BE2C (cell line): ENCODE measurements around the gene USP9X.

Experiments
- DNase-seq: peaks from one replicate; pipeline ENCODE4 v3.0.0-alpha.2; 2020
- H3K27me3 ChIP-seq: fragments of 250-450 bp; sonication (Bioruptor Pico); 2 replicates; pipeline ENCODE4 v1.5.1; 2020; ENCODE audit warnings: mild to moderate bottlenecking
- H3K36me3 ChIP-seq: fragments of 250-450 bp; sonication (Bioruptor Pico); 2 replicates; pipeline ENCODE4 v1.5.1; 2020; ENCODE audit warnings: mild to moderate bottlenecking
- H3K4me1 ChIP-seq: fragments of 250-450 bp; sonication (Bioruptor Pico); 2 replicates; pipeline ENCODE4 v1.5.1; 2020
- H3K4me3 ChIP-seq: 2 replicates; pipeline ENCODE4 v1.5.1; 2011; ENCODE audit warnings: low read depth, low read length
- H3K9me3 ChIP-seq: fragments of 250-450 bp; sonication (Bioruptor Pico); 2 replicates; pipeline ENCODE4 v1.5.1; 2020
- TF ChIP-seq, protein P1 (sequence below): IDR thresholded peaks from 2 replicates; pipeline ENCODE4 v1.5.1; 2012; ENCODE audit warnings: mild to moderate bottlenecking, low read depth, low read length

USP9X gene

DNA sequence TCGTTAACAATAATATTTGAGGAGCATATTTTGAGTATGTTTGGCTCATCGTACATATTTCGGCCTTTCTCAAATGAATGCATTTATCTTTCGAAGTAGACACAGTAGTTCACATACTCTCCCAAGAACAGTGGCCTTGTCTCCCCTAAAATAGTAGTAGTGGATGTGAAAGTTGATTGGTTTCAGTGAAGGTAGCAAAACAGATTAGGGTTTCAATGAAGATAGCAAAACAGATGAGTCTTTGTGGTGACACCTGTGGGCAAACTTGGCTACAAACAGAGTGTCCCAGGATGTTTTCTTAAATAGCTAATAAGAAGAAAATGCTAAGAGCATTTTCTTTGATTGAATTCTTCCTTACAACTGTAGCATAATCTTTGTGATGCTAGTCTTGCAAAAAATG is 67.0 kb downstream of the USP9X start:
- DNase-seq: no peak
- H3K9me3 ChIP-seq: no peaks in the 10 kb centered on the region
- H3K27me3 ChIP-seq: no peaks in the 10 kb centered on the region
- TF ChIP-seq, protein P1, sequence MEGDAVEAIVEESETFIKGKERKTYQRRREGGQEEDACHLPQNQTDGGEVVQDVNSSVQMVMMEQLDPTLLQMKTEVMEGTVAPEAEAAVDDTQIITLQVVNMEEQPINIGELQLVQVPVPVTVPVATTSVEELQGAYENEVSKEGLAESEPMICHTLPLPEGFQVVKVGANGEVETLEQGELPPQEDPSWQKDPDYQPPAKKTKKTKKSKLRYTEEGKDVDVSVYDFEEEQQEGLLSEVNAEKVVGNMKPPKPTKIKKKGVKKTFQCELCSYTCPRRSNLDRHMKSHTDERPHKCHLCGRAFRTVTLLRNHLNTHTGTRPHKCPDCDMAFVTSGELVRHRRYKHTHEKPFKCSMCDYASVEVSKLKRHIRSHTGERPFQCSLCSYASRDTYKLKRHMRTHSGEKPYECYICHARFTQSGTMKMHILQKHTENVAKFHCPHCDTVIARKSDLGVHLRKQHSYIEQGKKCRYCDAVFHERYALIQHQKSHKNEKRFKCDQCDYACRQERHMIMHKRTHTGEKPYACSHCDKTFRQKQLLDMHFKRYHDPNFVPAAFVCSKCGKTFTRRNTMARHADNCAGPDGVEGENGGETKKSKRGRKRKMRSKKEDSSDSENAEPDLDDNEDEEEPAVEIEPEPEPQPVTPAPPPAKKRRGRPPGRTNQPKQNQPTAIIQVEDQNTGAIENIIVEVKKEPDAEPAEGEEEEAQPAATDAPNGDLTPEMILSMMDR: no peak
- H3K4me3 ChIP-seq: no peak overlapping the region
- H3K4me1 ChIP-seq: no peaks in the 10 kb centered on the region
- H3K36me3 ChIP-seq: peaks cover 23% of the 10 kb centered on the region

DNA sequence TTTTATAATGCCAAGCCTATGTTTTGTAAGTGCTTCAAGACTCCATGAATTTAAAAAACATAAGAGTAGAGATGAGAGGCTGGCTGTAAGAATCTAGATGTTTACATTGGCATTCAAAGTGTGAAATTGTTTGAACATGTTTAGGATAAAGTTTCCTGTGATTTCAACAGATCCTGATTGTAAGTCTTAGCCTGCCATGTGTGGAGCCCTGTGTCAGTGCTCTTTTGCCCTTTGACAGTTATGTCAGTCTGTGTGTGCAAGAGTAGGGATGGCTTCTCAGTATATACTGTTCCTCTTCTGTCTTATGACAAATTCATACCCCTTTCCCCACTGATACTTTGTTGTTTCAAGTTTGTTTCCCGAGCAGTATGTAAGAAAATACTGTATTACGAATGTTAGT is 68.2 kb downstream of the USP9X start:
- Histone ChIP-seq H3K27me3 (no peaks in the 10 kb centered on the region), H3K36me3 (peaks cover 19% of the 10 kb centered on the region), H3K9me3 (no peaks in the 10 kb centered on the region), H3K4me1 (no peaks in the 10 kb centered on the region), H3K4me3 (no peak overlapping the region)
- TF ChIP-seq, protein P1: no peak
- no peak for DNase-seq

DNA sequence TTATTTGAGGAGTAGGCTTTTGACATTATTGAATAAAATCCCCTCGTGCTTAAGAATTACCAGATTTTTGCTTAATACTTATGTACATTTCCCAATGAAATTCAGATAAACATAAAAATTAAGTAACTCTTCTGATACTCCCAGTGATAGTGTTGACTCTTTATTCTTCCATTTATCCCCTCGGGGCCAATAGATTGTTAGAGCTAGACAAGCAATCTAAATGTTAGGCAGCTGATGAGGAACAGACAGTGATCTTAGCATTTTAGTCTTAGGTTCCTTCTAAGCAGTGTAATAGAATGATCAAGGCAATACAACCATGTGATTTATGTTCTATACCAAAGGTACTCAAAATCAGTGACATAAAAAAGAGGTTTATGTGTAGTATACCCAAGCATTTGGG is 68.7 kb downstream of the USP9X start:
- Histone ChIP-seq H3K4me3 (no peak overlapping the region), H3K36me3 (peaks cover 14% of the 10 kb centered on the region), H3K4me1 (no peaks in the 10 kb centered on the region), H3K27me3 (no peaks in the 10 kb centered on the region), H3K9me3 (no peaks in the 10 kb centered on the region)
- no peak for DNase-seq
- TF ChIP-seq, protein P1: no peak

DNA sequence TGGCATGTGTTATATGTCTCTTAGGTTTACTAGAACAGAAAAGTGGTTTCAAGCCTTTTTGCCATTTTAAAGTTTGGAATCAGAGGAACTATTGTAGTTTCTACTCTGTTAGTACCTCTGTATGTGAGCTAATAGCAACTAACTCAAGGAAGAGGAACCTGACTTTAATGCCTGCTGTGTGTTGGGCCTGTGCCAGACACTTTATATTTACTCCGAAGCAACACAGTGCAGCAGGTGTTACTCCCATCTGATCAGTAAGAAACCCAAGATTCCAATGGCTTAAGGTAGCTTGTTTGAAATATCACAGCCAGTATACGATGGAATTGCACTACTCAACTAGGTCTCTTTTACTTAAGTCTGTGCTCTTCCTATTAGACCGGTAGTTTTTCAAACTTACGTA is 79.2 kb downstream of the USP9X start:
- Histone ChIP-seq H3K4me1 (no peaks in the 10 kb centered on the region), H3K9me3 (no peaks in the 10 kb centered on the region), H3K27me3 (no peaks in the 10 kb centered on the region), H3K4me3 (no peak overlapping the region), H3K36me3 (no peaks in the 10 kb centered on the region)
- no peak for DNase-seq
- TF ChIP-seq, protein P1: no peak

DNA sequence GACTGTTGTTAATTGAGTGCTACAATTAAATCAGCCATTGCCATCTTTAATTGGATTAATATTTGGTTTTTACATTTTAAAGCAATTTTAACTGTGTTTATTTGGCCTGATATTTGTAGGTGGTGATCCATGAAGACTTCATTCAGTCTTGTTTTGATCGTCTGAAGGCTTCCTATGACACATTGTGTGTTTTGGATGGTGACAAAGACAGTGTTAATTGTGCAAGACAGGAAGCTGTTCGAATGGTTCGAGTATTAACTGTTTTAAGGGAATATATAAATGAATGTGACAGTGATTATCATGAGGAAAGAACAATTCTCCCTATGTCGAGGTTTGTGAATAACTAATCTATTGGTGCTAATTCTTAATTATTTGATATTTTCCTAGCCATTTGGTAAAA is 82.6 kb downstream of the USP9X start:
- H3K36me3 ChIP-seq: no peaks in the 10 kb centered on the region; the same call in 1 of the 2 replicates
- H3K4me3 ChIP-seq: no peak overlapping the region
- H3K9me3 ChIP-seq: no peaks in the 10 kb centered on the region
- H3K27me3 ChIP-seq: no peaks in the 10 kb centered on the region
- DNase-seq: no peak
- TF ChIP-seq, protein P1: no peak
- H3K4me1 ChIP-seq: no peaks in the 10 kb centered on the region

DNA sequence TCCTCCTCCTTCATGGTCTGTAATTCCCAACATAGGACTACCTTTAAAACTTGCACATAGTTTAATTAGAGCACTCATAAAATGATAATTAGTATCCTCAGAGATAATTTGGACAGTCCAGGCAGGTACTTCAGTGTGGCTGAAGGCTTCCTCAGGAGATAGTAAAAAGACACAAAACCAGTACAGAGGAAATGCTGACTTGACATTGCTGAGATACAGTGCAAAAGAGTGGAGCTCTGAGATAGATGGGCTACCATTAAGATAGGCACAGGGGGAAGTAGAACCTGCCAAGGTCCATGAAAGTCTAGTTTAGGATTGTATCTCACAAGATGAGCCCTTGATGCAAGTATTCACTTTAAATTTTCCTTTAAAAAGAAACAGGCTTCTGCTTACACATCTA is 91.0 kb downstream of the USP9X start:
- no peaks in the 10 kb centered on the region; the same call in 1 of the 2 replicates for H3K36me3 ChIP-seq

More for the DNA sequence above, 91.0 kb downstream of the USP9X start:
- Histone ChIP-seq H3K4me1 (no peaks in the 10 kb centered on the region), H3K4me3 (no peak overlapping the region), H3K27me3 (no peaks in the 10 kb centered on the region), H3K9me3 (no peaks in the 10 kb centered on the region)
- no peak for DNase-seq
- TF ChIP-seq, protein P1: no peak
